Epidermal melanocyte (primary cell): ENCODE results near the gene LHX8.

Experiments used
- DNase-seq: peaks from one replicate; pipeline ENCODE4 v3.0.0; 2011; ENCODE audit warnings: low spot score; ENCODE audit not compliant: insufficient read length

The LHX8 gene

DNA sequence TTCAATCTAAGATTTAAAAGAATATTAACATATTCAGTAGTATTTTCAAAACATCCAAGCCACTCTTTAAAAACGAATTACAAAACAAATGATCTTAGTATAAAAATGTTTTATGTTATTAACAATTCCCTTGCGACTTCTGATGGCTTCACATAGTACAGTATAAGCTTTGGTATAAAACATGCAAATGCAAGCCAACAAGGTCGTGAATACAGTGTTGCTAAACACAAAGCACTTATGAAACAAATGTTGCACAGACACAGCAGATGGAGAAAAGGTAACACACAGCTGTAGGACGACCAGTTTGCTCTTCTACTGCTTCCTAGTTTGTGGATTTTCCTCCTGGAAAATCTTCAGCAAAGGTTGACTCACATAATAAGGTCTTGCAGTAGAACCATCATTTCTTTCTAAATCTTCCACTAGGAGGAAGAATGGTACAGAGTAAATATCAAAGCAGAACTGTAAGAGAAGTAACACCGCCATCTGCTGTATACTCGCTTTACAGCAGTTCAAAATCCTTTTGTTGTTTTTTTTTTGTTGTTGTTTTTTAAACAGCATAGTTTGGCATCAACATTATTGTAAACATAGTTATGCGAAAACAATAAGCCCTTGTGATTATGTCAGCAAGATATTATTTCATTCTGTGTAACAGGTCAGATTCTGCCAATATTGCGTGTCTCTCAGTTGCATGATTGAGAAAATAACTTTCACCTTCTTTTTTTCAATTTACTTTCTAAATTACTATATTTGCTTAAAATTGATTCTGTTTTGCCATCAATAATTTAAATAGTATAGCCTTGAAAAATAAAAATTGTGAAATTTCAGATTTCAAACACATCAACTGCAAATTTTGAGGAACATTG, 69.5 kb downstream of the LHX8 start:
- DNase-seq = peak; percentile 25

DNA sequence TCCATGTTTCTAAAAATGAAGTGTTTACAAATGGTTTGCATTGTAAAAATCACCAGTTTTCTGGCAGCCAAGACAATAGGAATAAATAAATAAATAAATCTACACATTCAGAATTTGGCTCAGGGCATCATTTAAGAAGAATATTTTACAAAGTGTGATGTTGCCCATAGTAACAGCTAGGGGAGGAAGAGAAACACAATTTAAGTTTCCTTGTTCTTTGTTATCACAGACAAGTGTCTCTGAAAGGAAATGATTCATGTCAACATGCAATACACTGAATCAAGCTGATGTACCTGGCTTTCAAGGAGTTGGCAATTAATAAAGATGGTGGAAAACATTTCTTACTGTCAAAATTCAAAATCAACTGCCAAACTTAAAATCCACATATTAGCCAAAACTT, 74.7 kb downstream of the LHX8 start:
- no peak for DNase-seq
